GM21619 (cell line): ENCODE results near the gene LYPD8.
A peak's percentile ranks its signal among the peaks of the same experiment; 100 is the strongest.

Experiments
- ATAC-seq: cut with Tn5 transposase; IDR thresholded peaks from one replicate; pipeline ENCODE4 v1.9.1; 2021; ENCODE audit not compliant: unreplicated experiment

LYPD8 gene

DNA sequence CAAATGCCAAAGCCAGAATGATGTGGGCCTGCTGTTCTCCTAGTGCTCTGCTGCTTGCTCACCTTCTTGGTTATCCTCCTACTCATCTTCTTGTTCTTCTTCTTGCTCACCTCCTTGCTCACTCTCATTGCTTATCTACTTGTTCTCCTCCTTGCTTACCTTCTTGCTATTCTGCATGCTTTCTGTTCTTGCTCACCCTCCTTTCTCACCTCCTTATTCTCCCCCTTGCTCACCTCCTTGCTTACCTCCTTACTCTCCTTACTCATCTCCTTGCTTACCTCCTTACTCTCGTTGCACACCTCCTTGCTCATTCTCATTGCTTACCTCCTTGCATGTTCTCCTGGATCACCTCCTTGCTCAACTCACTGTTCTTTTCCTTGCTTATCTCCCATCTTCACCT is 52.8 kb downstream of the LYPD8 start, which contains the start of gene OR14I1:
Gene OR14I1, minus strand, starts transcription at position 53 of the 400 bp plus-strand sequence.
- no peak for ATAC-seq

DNA sequence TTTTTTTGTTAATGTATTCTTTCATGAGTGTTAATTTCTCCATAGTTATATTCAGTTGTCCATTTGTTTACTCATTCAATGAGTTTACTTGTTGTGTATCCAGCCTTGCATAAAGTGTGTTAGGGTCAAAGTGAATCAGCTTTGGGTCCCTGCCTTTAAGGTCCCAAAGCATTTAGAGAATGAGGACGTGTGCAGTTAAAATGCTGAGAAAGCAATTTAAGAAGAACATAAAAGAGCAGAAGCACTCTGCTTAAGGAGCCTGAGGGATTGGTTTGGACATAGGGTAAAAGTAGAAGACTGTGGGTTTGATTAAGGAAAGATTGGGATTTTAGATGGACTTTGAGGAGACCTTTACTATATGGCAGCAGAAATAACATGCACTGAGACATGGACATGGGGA is 56.5 kb downstream of the LYPD8 start:
- ATAC-seq, result no peak

- ATAC-seq, result no peak
Observed at GRCh38 chr1:248697907-248698306, 57.7 kb downstream of the LYPD8 start.

- ATAC-seq, result no peak
Observed at GRCh38 chr1:248696774-248697173, 58.8 kb downstream of the LYPD8 start.

GRCh38 chr1:248696261-248696660 is 59.3 kb downstream of the LYPD8 start:
- peak; percentile 61 for ATAC-seq

GRCh38 chr1:248695451-248696132 is 60.0 kb downstream of the LYPD8 start:
- ATAC-seq, result no peak

GRCh38 chr1:248691567-248692155 is 63.9 kb downstream of the LYPD8 start:
- ATAC-seq, result no peak
